ENCODE data around the gene SCOC.

GRCh38 chr4:140353786-140354185 lies 19.7 kb upstream of the SCOC start:
- no peak for TF ChIP-seq CTCF (IDR thresholded peaks at IDR 0.05)
- no peak for TF ChIP-seq POLR2A (IDR thresholded peaks at IDR 0.05)
